NCI-H146 (cell line): ENCODE results near the gene ZAR1.

Experiments
- DNase-seq: peaks from one replicate; lab custom pipeline; 2025; lab: John Stamatoyannopoulos, UW

ZAR1 gene

DNA sequence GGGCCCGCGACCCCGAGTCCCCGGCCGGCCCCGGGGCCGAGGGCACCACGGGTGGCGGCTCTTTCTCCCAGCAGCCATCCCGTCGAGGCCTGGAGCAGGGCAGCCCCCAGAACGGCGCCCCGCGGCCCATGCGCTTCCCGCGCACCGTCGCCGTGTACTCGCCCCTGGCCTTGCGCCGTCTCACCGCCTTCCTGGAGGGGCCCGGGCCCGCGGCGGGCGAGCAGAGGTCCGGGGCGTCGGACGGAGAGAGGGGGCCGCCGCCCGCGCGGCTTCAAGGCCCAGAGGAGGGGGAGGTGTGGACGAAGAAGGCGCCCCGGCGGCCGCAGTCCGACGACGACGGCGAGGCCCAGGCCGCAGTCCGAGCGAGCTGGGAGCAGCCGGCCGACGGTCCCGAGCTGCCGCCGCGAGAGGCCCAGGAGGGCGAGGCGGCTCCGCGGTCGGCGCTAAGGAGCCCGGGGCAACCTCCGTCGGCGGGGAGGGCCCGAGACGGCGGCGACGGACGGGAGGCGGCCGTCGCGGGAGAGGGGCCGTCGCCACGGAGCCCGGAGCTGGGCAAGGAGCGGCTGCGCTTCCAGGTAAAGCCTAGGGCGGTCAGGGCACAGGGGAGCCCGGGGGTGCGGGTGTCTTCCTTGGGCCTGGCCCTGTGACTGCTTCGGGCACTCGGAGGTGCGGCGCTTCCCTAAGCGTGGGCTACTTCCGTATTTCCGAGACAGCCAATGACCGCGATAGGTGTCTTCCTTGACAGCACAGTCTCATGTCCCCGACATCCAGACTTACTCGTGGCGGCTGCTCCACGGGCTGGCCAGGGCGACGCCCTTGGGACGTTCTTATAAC is 845 bp downstream of the ZAR1 start:
- DNase-seq, result no peak

- DNase-seq, result no peak
Measured at GRCh38 chr4:48491514-48492176, 1.6 kb downstream of the ZAR1 start.

DNA sequence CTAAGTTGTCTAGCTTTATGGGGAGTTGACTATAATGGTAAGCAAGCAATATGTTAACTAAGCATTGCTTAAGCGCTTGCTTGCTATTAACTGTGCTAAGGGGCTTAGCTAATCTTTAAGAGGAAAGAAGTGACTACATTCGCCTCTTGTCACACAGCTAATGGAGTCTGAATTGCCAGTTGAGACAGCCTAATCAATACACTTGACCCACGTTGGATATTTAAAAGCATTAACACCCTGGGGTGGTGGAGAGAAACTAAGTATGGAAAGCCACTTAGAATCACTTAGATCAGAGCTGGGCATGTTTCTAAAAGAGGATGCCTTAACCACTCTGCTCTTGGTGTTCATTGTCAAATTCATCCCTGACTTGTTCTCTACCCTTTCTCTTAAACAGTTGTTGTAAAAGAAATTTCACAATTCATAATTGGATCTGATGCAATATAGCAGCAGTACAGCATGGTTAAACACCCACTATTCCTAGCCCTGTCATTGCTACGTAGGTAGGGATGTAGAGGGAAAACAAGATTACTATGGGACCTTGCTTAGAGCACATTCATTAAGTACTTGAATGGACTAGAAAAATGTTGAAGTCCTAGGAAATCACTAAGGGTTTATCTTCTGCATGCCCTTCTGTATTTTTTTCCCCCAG is 3.5 kb downstream of the ZAR1 start:
- DNase-seq, result no peak

DNA sequence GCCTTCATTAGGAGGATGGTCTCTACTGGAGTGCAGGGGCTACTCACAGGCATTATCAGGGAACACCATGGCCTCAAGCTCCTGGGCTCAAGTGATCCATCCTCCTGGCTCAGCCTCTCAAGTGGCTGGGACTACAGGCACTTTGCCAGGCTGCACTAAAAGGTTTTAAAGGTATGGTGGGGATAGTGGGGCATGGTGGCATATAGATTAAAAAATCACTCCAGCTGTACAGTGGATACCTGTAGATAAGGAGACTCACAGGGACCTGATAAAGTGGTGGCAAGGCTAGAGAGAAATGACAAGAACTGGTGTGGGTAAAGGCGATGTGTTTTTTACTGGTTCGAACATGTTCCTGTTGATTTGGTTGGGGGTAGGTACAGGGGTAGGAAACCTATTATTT is 5.9 kb downstream of the ZAR1 start:
- DNase-seq, result no peak

- no peak for DNase-seq
Measured at GRCh38 chr4:48498895-48499294, 8.8 kb downstream of the ZAR1 start.

DNA sequence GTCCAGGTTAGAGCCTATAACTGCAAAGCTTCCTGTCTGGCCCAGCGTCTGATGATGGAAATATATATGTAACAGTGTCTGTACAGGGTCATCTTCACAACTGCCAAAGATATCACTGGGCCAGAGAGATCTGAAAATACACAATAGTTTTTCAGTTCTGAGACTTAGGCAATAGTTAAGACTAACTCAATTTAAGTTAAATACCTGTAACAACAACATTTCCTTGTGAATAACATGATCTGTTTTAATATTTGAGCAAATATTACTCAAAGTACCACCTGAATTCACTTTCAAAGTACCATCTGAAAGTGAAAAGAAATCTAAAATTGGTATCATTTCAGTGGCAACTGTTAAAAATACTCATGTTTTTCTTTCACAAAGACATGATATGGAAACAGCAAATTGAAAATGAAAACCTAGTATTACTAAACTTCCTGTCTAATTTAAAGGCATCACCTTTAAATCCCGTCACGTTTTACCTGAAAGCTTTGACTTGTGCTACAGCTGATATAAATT is 9.6 kb downstream of the ZAR1 start:
- DNase-seq, result no peak

DNA sequence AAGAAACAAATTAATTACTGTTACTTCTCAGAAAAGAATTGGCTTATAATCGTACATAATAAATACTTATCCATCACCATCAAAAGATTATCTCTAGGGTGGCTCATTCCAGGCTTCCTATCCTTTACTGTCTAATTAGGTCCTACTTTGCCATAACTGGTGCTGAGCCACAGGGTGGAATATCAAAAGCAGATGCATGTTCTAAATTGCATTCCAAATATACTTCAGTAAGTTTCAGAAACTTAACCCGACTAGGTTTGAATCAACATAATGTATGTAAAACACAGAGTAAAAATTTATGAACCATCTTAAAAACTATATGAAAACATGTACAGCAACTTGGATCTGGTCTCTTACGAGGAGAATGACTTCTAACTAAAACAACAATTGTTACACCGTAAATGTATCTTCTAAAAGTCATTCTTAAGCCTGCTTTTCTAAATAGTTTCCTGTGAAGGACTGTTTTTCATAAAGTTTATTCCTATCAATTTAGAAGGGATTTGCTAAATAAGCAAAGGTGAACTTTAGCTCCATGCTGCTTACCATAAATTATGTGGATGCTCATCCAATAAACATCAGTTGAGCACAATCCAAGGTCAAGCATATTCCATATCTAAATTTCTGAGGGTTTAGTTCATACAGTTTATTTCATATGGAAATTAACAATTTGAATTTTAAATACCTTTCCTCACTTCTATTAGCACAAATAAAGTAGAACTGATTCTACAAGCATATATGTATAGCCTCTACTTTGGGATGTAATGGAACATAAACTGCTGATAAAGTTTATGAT is 13.4 kb downstream of the ZAR1 start:
- DNase-seq, result no peak

DNA sequence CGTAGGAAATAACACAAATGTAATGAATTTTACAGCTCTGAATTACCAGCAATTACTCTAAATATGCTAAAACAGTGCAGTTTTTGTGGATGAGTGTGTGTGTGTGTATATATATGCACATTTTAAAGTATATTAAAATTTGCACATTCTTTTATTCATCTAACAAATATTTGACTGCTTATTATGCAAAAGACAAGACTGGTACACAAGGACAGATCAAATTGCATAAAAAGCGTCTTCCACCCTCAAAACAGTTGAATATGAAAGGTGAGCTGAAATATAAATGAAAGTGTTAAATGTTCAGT is 13.9 kb downstream of the ZAR1 start:
- DNase-seq, result no peak

- DNase-seq, result no peak
Measured at GRCh38 chr4:48504352-48504751, 14.3 kb downstream of the ZAR1 start.

DNA sequence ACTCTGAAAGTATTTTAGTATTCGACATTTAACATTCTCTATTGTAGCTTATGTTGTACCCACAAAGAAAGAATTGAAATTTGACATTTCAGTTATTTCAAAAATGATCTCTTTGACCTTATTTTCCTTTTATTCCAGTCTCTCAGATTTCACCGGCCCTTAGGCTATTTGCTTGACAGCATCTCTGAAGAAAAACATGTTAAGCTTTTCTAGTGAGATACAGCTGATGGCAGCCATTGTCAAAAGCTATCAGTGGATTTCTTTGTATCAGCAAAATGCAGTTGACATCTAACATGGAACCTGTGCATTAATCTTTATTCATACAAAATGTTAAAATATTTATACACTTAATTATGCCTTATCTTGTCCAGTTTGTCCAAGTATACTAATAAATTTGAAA is 16.7 kb downstream of the ZAR1 start:
- DNase-seq, result no peak

GRCh38 chr4:48509543-48509942 is 19.5 kb downstream of the ZAR1 start:
- no peak for DNase-seq

DNA sequence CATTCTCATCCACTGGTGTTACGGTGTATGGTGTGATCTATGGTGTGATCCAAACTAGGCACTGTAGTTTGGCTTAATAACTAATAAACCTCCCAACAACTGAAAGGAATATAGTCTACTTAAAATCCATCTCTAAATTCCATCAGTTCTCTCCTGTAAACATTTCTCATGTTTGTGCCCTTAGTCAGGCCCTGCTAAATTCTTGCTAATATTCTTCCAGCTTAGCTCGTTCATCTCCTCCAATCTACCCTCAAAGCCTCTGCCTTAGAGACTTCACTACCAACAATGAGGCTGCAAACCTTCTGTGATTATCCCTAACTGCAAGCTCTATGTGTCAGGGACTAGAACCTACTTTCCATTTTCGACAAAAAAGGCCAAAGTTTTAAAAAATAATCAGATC is 28.1 kb downstream of the ZAR1 start:
- no peak for DNase-seq

- no peak for DNase-seq
Measured at GRCh38 chr4:48526406-48526805, 36.4 kb downstream of the ZAR1 start.

DNA sequence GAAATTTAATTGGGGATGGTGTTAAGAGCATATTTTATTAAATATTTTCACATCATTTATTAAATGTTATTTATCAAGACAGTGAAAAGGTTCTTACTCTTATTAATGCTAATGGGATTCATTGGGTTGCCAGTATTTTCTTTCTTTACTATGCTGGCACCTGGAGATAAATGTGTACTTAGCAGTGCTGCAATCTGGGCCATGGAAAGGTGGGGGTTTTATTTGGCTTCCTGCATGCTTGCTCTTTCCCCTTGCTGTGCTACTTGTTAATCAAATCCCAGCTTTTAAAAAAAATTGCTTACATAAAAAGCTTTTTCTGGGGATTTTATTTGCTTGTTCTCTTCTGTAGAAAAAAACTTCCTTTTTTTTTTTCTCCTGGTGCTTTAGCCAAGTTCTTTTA is 48.3 kb downstream of the ZAR1 start:
- DNase-seq, result peak; percentile 83

GRCh38 chr4:48539597-48539996 is 49.5 kb downstream of the ZAR1 start:
- no peak for DNase-seq

GRCh38 chr4:48542888-48543287 is 52.8 kb downstream of the ZAR1 start:
- DNase-seq, result no peak

DNA sequence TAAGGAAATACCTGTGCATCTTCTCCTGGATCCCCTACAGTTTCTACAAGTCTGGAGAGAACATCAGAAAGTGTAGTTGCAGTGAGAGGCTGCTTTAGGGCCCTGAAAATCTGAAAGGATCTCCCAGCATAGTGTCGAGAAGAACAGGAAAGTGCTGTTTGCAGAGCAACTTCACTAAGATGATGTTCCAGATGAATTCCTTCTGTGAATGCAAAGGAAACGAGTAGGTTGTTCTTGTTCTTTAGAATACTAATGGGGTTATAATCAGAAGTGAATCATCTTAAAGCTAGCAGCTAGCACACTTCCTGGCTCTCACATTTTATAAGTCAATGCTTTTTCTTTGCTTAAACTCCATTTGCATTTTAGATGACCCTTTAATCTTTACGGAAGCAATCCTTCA is 53.7 kb downstream of the ZAR1 start:
- no peak for DNase-seq
